BJ (cell line): ENCODE data around the gene NOS1. TPM values are rescaled to one million over a fixed set of nuclear protein-coding genes. Genes with fewer than 3 reads are reported as not detected.
"Not testable (repeated sequence)": the region's sequence is repeated elsewhere in the genome, so short reads cannot be mapped to it uniquely, and the experiment has no call there.

Source experiments
- CTCF ChIA-PET: fragments of 350-600 bp; formaldehyde crosslinking; extraction: SDS; loops from one replicate; lab custom pipeline; 2021; ENCODE audit warnings: antibody characterized with exemption, inconsistent platforms; lab: Yijun Ruan, JAX
- POLR2A ChIA-PET: fragments of 300-600 bp; sonication (Branson Sonifier 250); formaldehyde crosslinking; extraction: SDS; loops from one replicate; lab custom pipeline; 2021; ENCODE audit warnings: antibody characterized with exemption; lab: Charles Lee
- DNase-seq: peaks from one replicate; pipeline ENCODE4 v3.0.0-alpha.2; 2011; ENCODE audit warnings: low read depth
- H3K27me3 ChIP-seq: 2 replicates; pipeline ENCODE4 v1.6.0; 2011; ENCODE audit warnings: low read length; ENCODE audit not compliant: control insufficient read depth, insufficient read depth
- H3K36me3 ChIP-seq: 2 replicates; pipeline ENCODE4 v1.5.1; 2011; ENCODE audit warnings: low read length; ENCODE audit not compliant: control insufficient read depth, insufficient read depth
- H3K4me3 ChIP-seq: 2 replicates; pipeline ENCODE4 v1.5.1; 2011; ENCODE audit warnings: low read depth, mild to moderate bottlenecking, control low read depth, low read length
- polyA plus RNA-seq: library from polyadenylated mRNA; depleted of rRNA; stranded (reverse); fragments of >200 nt; gene quantifications from 2 replicates; pipeline ENCODE4 v1.2.3, GENCODE V29; 2011
- TF ChIP-seq, protein P1 (sequence below): IDR thresholded peaks from 2 replicates; pipeline ENCODE4 v1.5.1; 2011; ENCODE audit warnings: low read depth, mild to moderate bottlenecking, control low read depth, inconsistent platforms, low read length, moderate library complexity; ENCODE audit not compliant: insufficient read depth

The NOS1 gene
- polyA plus RNA-seq, 1 experiment, result not detected

DNA sequence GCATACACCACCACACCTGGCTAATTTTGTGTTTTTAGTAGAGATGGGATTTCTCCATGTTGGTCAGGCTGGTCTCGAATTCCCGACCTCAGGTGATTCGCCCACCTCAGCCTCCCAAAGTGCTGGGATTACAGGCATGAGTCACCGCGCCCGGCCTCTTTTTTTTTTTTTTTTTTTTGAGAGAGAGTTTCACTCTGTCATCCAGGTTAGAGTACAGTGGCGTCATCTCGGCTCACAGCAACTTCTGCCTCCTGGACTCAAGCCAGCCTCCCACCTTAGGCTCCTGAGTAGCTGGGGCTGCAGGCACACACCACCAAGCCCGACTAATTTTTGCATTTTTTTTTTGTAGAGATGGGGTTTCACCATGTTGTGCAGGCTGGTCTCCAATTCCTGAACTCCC is 166.4 kb downstream of the NOS1 start:
- CTCF ChIA-PET, H3K36me3 ChIP-seq, H3K27me3 ChIP-seq, POLR2A ChIA-PET, H3K4me3 ChIP-seq, DNase-seq: not testable (repeated sequence)

DNA sequence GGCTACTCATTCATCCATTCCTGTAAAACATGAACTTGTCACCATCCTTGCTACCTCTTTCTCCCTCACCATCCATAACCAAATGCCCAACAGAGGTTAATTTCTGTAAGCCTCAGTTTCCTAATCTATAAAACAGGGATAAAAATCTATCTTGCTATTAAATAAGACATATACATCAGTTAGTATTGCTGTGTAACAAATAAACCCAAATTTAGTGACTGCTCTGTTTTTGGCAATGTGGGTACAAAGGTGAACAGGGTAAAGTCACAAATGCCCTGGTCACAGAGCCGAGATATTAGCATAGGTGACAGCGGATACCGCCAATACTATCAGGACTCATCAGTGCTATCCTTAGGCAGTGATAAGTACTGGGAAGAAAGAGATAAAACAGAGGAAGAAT is 167.5 kb downstream of the NOS1 start:
- no peak overlapping the region for H3K4me3 ChIP-seq
- TF ChIP-seq, protein P1, sequence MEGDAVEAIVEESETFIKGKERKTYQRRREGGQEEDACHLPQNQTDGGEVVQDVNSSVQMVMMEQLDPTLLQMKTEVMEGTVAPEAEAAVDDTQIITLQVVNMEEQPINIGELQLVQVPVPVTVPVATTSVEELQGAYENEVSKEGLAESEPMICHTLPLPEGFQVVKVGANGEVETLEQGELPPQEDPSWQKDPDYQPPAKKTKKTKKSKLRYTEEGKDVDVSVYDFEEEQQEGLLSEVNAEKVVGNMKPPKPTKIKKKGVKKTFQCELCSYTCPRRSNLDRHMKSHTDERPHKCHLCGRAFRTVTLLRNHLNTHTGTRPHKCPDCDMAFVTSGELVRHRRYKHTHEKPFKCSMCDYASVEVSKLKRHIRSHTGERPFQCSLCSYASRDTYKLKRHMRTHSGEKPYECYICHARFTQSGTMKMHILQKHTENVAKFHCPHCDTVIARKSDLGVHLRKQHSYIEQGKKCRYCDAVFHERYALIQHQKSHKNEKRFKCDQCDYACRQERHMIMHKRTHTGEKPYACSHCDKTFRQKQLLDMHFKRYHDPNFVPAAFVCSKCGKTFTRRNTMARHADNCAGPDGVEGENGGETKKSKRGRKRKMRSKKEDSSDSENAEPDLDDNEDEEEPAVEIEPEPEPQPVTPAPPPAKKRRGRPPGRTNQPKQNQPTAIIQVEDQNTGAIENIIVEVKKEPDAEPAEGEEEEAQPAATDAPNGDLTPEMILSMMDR, result no peak
- no peaks in the 10 kb centered on the region for H3K27me3 ChIP-seq
- POLR2A ChIA-PET, result no interaction called here
- DNase-seq, result no peak
- CTCF ChIA-PET, result no interaction called here
- no peaks in the 10 kb centered on the region for H3K36me3 ChIP-seq

GRCh38 chr12:117192581-117192980 is 168.8 kb downstream of the NOS1 start:
- CTCF ChIA-PET, result interaction anchor here (0.6 kb wide), 1 partner anchor 13 kb away, joined by 3 read pairs; no protein-coding TSS in a partner anchor
- H3K27me3 ChIP-seq, DNase-seq, H3K4me3 ChIP-seq, POLR2A ChIA-PET, H3K36me3 ChIP-seq: not testable (repeated sequence)

DNA sequence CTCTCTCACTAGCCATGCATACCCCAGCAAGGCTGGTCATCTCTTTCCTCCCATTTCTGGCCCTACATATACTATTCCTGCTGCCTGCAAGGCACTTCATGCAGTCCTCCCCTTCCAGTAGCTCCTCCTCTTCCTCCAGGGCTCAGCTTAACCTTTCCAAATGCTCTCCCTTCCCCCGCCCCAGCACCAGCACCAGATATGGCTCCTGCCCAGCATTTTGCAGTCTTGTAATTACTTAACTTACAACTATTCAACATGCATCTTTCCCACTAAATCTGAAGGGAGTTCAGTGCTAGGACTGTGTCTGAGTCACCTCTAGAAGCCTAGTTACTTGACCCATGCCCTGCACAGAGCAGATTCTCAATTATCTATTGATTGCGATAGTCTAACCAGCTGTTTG is 169.4 kb downstream of the NOS1 start:
- DNase-seq, result no peak
- H3K36me3 ChIP-seq, result no peaks in the 10 kb centered on the region
- H3K4me3 ChIP-seq, result no peak overlapping the region
- POLR2A ChIA-PET, result no interaction called here
- CTCF ChIA-PET, result no interaction called here
- TF ChIP-seq, protein P1, result no peak
- no peaks in the 10 kb centered on the region for H3K27me3 ChIP-seq

DNA sequence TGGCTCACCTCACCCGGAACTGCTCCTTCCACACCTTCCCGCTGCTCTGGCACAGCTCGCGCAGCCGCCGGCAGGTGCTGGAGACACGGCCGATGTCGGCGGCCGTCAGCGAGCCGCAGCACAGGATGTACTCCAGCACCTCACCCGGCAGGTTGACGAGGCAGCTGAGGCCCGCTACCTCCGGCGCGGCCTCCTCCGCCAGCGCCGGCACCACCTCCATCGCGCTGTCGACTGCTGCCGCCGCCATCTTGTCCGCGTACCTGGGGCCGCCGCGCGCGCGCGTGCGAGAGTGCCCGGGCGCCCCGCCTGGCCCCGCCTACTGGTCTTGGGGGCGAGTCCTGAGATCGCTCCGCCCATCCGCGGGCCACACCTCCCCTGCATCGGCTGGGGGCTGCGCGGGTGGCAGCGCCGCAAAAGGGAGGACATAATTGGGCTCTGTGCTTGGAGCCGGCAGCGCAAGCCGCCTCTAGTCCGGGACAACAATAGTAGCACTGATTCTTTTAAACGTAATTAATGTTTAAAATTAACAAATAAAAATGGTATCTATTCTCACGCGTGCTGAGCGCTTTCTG is 171.1 kb downstream of the NOS1 start, which contains the start of gene FBXO21:
Gene FBXO21, minus strand, starts transcription at position 261 of the 572 bp plus-strand sequence. Its CDS starts 14 bp downstream, at position 247.
- no peaks in the 10 kb centered on the region for H3K27me3 ChIP-seq
- TF ChIP-seq, protein P1, result no peak
- POLR2A ChIA-PET, result no interaction called here
- peak within 1 kb of the TSS; percentile 97 for H3K4me3 ChIP-seq
- no peak for DNase-seq
- no peaks in the 10 kb centered on the region; the same call in 1 of the 2 replicates for H3K36me3 ChIP-seq
- CTCF ChIA-PET, result no interaction called here

- H3K27me3 ChIP-seq, result no peaks in the 10 kb centered on the region
- POLR2A ChIA-PET, result no interaction called here
- peak overlapping the region; percentile 97 for H3K4me3 ChIP-seq
- no peaks in the 10 kb centered on the region; the same call in 1 of the 2 replicates for H3K36me3 ChIP-seq
- CTCF ChIA-PET, result no interaction called here
- TF ChIP-seq, protein P1, result no peak
- DNase-seq, result no peak
These were observed 171.7 kb downstream of the NOS1 start for GRCh38 chr12:117189725-117190209.
